Fibroblast of mammary gland (primary cell): ENCODE measurements around the gene DEK.

Experiments
- DNase-seq: peaks from one replicate; pipeline ENCODE4 v3.0.0-alpha.2; 2010; ENCODE audit warnings: low read depth
- H3K4me3 ChIP-seq: 2 replicates; pipeline ENCODE4 v1.5.1; 2011; ENCODE audit warnings: low read depth, mild to moderate bottlenecking, low read length, moderate library complexity; ENCODE audit not compliant: control insufficient read depth
- CTCF ChIP-seq: conservative IDR thresholded peaks from 2 replicates; pipeline ENCODE4 v1.5.1; 2011; ENCODE audit warnings: low read depth, low read length, inconsistent platforms; ENCODE audit not compliant: control insufficient read depth, insufficient read depth

Gene DEK

GRCh38 chr6:18302561-18303439 is 38.5 kb upstream of the DEK start:
- peak; percentile 12 for TF ChIP-seq CTCF
- peak; percentile 45 for DNase-seq
- H3K4me3 ChIP-seq: no peak overlapping the region

- no peak overlapping the region for H3K4me3 ChIP-seq
- no peak for TF ChIP-seq CTCF
- DNase-seq: peak; percentile 15
Observed at GRCh38 chr6:18293076-18293904, 29.0 kb upstream of the DEK start.

GRCh38 chr6:18289283-18289682 is 25.0 kb upstream of the DEK start:
- no peak for TF ChIP-seq CTCF
- DNase-seq: no peak
- H3K4me3 ChIP-seq: no peak overlapping the region

GRCh38 chr6:18284261-18284660 is 19.9 kb upstream of the DEK start:
- TF ChIP-seq CTCF: no peak
- DNase-seq: no peak
- no peak overlapping the region for H3K4me3 ChIP-seq

GRCh38 chr6:18281564-18281963 is 17.2 kb upstream of the DEK start:
- no peak for TF ChIP-seq CTCF
- DNase-seq: no peak

GRCh38 chr6:18280084-18280483 is 15.8 kb upstream of the DEK start:
- TF ChIP-seq CTCF: no peak
- no peak overlapping the region for H3K4me3 ChIP-seq
- DNase-seq: no peak

More at GRCh38 chr6:18281564-18281963, 17.2 kb upstream of the DEK start:
- H3K4me3 ChIP-seq: no peak overlapping the region
